Esophagus squamous epithelium (tissue), 5 donors: Measurements from ENCODE around the gene KRTAP5-9. TPM values are rescaled to one million over a fixed set of nuclear protein-coding genes. Genes with fewer than 3 reads are reported as not detected.

Source experiments
- DNase-seq: peaks from one replicate; lab custom pipeline; 2025; lab: John Stamatoyannopoulos, UW
- H3K27ac ChIP-seq, 4 donors: fragments of 200-600 bp; sonication (generic); one replicate each; pipeline ENCODE4 v1.5.1; 2016 to 2019; ENCODE audit warnings: mild to moderate bottlenecking in 1 of 4
- H3K27me3 ChIP-seq, 4 donors: fragments of 200-600 bp; sonication (generic); 1 replicate in 3 of 4; 2 replicates in 1 of 4; pipeline versions ENCODE4 v1.5.1 to v1.6.0; 2017 to 2021; ENCODE audit warnings: antibody characterized with exemption in 1 of 4
- H3K36me3 ChIP-seq, 3 donors: fragments of 200-600 bp; sonication (generic); one replicate each; pipeline ENCODE4 v1.5.1; 2016 to 2019
- H3K4me1 ChIP-seq, 3 donors: fragments of 200-600 bp; sonication (generic); one replicate each; pipeline ENCODE4 v1.5.1; 2017 to 2019
- H3K4me3 ChIP-seq, 4 donors: fragments of 200-600 bp; sonication (generic); 1 replicate in 3 of 4; 2 replicates in 1 of 4; pipeline ENCODE4 v1.5.1; 2016 to 2019; ENCODE audit warnings: mild to moderate bottlenecking in 2 of 4, moderate library complexity in 1 of 4
- H3K9me3 ChIP-seq, 3 donors: fragments of 200-600 bp; sonication (generic); one replicate each; pipeline ENCODE4 v1.5.1; 2016 to 2019
- CTCF ChIP-seq, 6 experiments: fragments of 450-650 bp in 4 of 6; fragments of 200-600 bp in 2 of 6; sonication (generic) in 2 of 6; IDR thresholded peaks; one replicate each; pipeline ENCODE4 v1.5.1; 2016 to 2019; ENCODE audit warnings: antibody characterized with exemption in 6 of 6, mild to moderate bottlenecking in 4 of 6, moderate library complexity in 4 of 6
- POLR2A ChIP-seq, 4 donors: fragments of 450-650 bp; IDR thresholded peaks; one replicate each; pipeline ENCODE4 v1.6.1; 2017; ENCODE audit warnings: antibody characterized with exemption in 4 of 4, mild to moderate bottlenecking in 4 of 4, moderate library complexity in 3 of 4
- WGBS, 2 donors: methylation state at CpG; one replicate each; pipeline ENCODE4 v1.1.5; 2018; 5-methylcytosine and 5-hydroxymethylcytosine counted together
- intact Hi-C: fragments of 100-400 bp; cut with DNase I; formaldehyde crosslinking; loops from one replicate; pipeline ENCODE4 v1.15.0; 2022
- total RNA-seq, 4 donors: library from RNA; depleted of rRNA; stranded (reverse); fragments of >200 nt; gene quantifications; one replicate each; pipeline ENCODE4 v1.1.0, GENCODE V29; 2016
- donor health status: DM: yes; HTN: yes; CAD: no.

The KRTAP5-9 gene
- total RNA-seq, 4 donors from 2014 or later: not detected

GRCh38 chr11:71545405-71545966 is 2.7 kb upstream of the KRTAP5-9 start:
- TF ChIP-seq POLR2A (IDR thresholded peaks at IDR 0.05) (no peak), CTCF (IDR thresholded peaks at IDR 0.05) (no peak)
- 86 to 87% methylated on average over 3 to 10 of the region's 12 CpGs for WGBS, 2 donors
- no peak for DNase-seq
- H3K9me3 ChIP-seq: no peaks in the 10 kb centered on the region
- no peak overlapping the region for H3K4me3 ChIP-seq
- no peak overlapping the region for H3K27ac ChIP-seq
- peaks cover 0 to 15% (median 0%) of the 10 kb centered on the region in 4 donors for H3K27me3 ChIP-seq
- no peaks in the 10 kb centered on the region for H3K36me3 ChIP-seq
- no peaks in the 10 kb centered on the region for H3K4me1 ChIP-seq
- intact Hi-C loops: loop anchor here (5.0 kb wide), 1 partner anchor 63 kb away; no protein-coding TSS in a partner anchor

DNA sequence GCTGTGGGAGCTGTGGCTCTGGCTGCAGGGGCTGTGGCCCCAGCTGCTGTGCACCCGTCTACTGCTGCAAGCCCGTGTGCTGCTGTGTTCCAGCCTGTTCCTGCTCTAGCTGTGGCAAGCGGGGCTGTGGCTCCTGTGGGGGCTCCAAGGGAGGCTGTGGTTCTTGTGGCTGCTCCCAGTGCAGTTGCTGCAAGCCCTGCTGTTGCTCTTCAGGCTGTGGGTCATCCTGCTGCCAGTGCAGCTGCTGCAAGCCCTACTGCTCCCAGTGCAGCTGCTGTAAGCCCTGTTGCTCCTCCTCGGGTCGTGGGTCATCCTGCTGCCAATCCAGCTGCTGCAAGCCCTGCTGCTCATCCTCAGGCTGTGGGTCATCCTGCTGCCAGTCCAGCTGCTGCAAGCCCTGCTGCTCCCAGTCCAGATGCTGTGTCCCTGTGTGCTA is 514 bp downstream of the KRTAP5-9 start:
- TF ChIP-seq CTCF (IDR thresholded peaks at IDR 0.05): no peak
- TF ChIP-seq POLR2A (IDR thresholded peaks at IDR 0.05): no peak

DNA sequence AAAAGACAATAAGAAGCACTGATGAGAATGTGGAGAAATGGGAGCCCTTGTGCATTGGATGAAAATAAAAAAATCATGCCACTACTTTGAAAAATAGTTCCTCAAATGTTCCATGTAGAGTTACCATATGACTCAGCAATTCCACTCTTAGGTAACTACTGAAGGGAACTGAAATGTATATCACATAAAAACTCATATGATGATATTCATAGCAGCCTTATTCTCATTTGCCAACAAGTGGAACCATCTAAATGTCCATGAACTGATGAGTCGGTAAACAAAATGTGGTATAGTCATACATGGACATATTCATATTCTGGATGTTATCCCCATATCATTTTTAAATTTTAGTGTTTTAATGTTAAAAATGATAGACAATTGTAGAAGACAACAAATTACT is 3.5 kb downstream of the KRTAP5-9 start:
- intact Hi-C loops: no loop called here
- WGBS, 2 donors: 86 to 91% methylated on average over 1 of the region's 1 CpG
- TF ChIP-seq POLR2A (IDR thresholded peaks at IDR 0.05): no peak
- Histone ChIP-seq H3K27ac (no peak overlapping the region), H3K4me3 (no peak overlapping the region), H3K9me3 (no peaks in the 10 kb centered on the region), H3K4me1 (no peaks in the 10 kb centered on the region), H3K36me3 (no peaks in the 10 kb centered on the region), H3K27me3 (peaks cover 0 to 16% (median 0%) of the 10 kb centered on the region in 4 donors)
- no peak for DNase-seq

More for the DNA sequence above, 514 bp downstream of the KRTAP5-9 start:
- no peaks in the 10 kb centered on the region for H3K9me3 ChIP-seq
- intact Hi-C loops: loop anchor here (5.0 kb wide), 1 partner anchor 66 kb away; no protein-coding TSS in a partner anchor
- no peak overlapping the region for H3K4me3 ChIP-seq
- H3K36me3 ChIP-seq: no peaks in the 10 kb centered on the region
- H3K27me3 ChIP-seq: peaks cover 0 to 15% (median 0%) of the 10 kb centered on the region in 4 donors
- 37 to 60% methylated on average over 2 of the region's 5 CpGs for WGBS, 2 donors
- DNase-seq: no peak
- H3K27ac ChIP-seq: no peak overlapping the region
- no peaks in the 10 kb centered on the region for H3K4me1 ChIP-seq

DNA sequence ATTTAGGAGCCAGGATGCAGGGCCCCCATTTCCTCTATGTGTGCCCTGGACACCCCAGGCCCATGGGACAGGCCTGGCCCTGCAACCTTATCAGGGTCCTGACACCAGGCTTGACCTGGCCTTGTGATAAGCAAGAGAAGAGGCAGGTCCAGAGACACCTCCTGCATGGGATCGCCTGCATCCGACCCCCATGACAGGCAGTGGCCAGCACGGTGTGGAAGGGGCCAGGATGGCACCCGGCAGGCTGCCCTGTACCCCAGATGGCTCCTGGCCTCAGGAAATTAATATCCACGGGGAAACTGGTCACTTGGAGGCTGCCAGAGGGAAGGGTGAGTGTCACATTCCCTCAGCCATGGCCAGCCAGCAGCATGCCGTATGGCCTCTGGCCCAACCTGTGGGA is 6.8 kb downstream of the KRTAP5-9 start:
- no peak for DNase-seq
- TF ChIP-seq CTCF (IDR thresholded peaks at IDR 0.05): no peak
- no peak for TF ChIP-seq POLR2A (IDR thresholded peaks at IDR 0.05)
- Histone ChIP-seq H3K27me3 (peaks cover 0 to 6% (median 0%) of the 10 kb centered on the region in 4 donors), H3K36me3 (no peaks in the 10 kb centered on the region), H3K27ac (no peak overlapping the region), H3K4me1 (no peaks in the 10 kb centered on the region), H3K4me3 (no peak overlapping the region), H3K9me3 (no peaks in the 10 kb centered on the region)
- intact Hi-C loops: no loop called here
- WGBS, 2 donors: no CpG with 5 or more reads among the region's 6 CpGs

DNA sequence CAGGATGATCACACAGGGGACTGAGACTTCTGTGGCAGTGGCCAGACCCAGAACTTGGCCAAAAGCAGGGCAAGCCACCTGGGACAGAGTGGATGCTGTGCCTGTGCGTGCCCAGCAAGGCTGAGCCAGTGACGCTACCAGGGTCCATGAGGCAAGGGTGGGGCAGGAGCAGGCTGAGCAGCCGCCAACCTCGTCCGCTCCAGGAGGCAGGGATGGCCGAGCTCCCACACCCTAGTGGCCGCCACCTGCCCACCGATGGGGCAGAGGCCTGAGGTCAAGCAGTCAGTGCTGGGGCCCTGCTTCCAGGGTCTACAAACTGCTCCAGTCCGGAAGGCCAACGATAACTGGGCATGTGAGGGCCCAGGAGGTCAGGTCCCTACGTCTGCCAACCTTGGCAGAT is 7.3 kb downstream of the KRTAP5-9 start:
- WGBS, 2 donors: 82 to 86% methylated on average over 1 to 5 of the region's 11 CpGs
- Histone ChIP-seq H3K27ac (no peak overlapping the region), H3K4me3 (no peak overlapping the region), H3K36me3 (no peaks in the 10 kb centered on the region), H3K9me3 (no peaks in the 10 kb centered on the region), H3K27me3 (peaks cover 0 to 6% (median 0%) of the 10 kb centered on the region in 4 donors), H3K4me1 (no peaks in the 10 kb centered on the region)
- intact Hi-C loops: no loop called here
- no peak for DNase-seq
- TF ChIP-seq CTCF (IDR thresholded peaks at IDR 0.05): no peak
- TF ChIP-seq POLR2A (IDR thresholded peaks at IDR 0.05): no peak
